Measurements from ENCODE around the gene ABTB1. TPM values are rescaled to one million over a fixed set of nuclear protein-coding genes. Genes with fewer than 3 reads are reported as not detected.

The ABTB1 gene
- total RNA-seq, 1 donor from 2014 or later: 7.2 TPM

- Mint-ChIP-seq H3K27me3 (ENCODE audit: low read depth) (no peaks in the 10 kb centered on the region), H3K27ac (ENCODE audit: unreplicated experiment) (no peak overlapping the region), H3K4me1 (peaks cover 24% of the 10 kb centered on the region), H3K9me3 (peaks cover 6% of the 10 kb centered on the region), H3K36me3 (ENCODE audit: low read depth) (peaks cover 9% of the 10 kb centered on the region), H3K4me3 (no peak overlapping the region)
- no peak for DNase-seq (ENCODE audit: low read depth, low spot score)
- TF ChIP-seq, protein P1, sequence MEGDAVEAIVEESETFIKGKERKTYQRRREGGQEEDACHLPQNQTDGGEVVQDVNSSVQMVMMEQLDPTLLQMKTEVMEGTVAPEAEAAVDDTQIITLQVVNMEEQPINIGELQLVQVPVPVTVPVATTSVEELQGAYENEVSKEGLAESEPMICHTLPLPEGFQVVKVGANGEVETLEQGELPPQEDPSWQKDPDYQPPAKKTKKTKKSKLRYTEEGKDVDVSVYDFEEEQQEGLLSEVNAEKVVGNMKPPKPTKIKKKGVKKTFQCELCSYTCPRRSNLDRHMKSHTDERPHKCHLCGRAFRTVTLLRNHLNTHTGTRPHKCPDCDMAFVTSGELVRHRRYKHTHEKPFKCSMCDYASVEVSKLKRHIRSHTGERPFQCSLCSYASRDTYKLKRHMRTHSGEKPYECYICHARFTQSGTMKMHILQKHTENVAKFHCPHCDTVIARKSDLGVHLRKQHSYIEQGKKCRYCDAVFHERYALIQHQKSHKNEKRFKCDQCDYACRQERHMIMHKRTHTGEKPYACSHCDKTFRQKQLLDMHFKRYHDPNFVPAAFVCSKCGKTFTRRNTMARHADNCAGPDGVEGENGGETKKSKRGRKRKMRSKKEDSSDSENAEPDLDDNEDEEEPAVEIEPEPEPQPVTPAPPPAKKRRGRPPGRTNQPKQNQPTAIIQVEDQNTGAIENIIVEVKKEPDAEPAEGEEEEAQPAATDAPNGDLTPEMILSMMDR (conservative IDR thresholded peaks at IDR 0.05): no peak
These were observed 55.8 kb downstream of the ABTB1 start for GRCh38 chr3:127728417-127729015.

GRCh38 chr3:127729556-127730056, 56.9 kb downstream of the ABTB1 start:
- H3K9me3 Mint-ChIP-seq: peaks cover 6% of the 10 kb centered on the region

DNA sequence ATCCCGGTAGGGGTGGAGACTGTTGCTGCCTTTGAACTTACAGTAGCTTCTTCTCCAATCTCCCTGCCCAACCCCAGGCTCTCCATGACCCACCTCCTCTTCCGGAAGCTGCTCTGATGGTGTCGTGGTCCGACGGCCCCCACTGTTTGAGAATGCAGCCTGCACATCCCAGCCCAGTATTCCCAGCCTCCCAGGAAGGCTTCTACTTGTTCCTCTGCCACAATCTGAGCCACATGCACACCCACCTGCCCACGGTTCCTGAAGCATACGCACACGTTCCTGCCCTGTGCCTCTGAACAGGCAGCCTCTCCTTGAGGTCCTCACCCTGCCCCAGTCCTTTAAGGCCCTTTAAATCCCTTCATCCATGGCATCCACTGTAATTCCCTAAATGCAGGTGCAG, 57.4 kb downstream of the ABTB1 start:
- no peak overlapping the region for H3K27ac Mint-ChIP-seq (ENCODE audit: unreplicated experiment)
- TF ChIP-seq, protein P1 (conservative IDR thresholded peaks at IDR 0.05): no peak
- peaks cover 5% of the 10 kb centered on the region for H3K27me3 Mint-ChIP-seq (ENCODE audit: low read depth)
- no peak for DNase-seq (ENCODE audit: low read depth, low spot score)
- H3K9me3 Mint-ChIP-seq: peaks cover 4% of the 10 kb centered on the region
- peaks cover 32% of the 10 kb centered on the region for H3K4me1 Mint-ChIP-seq
- H3K36me3 Mint-ChIP-seq (ENCODE audit: low read depth): peaks cover 3% of the 10 kb centered on the region
- no peak overlapping the region for H3K4me3 Mint-ChIP-seq

More at GRCh38 chr3:127729556-127730056, 56.9 kb downstream of the ABTB1 start:
- Mint-ChIP-seq H3K4me3 (no peak overlapping the region), H3K4me1 (peaks cover 27% of the 10 kb centered on the region), H3K36me3 (ENCODE audit: low read depth) (peaks cover 7% of the 10 kb centered on the region), H3K27me3 (ENCODE audit: low read depth) (peaks cover 2% of the 10 kb centered on the region), H3K27ac (ENCODE audit: unreplicated experiment) (no peak overlapping the region)
- no peak for DNase-seq (ENCODE audit: low read depth, low spot score)
- TF ChIP-seq, protein P1 (conservative IDR thresholded peaks at IDR 0.05): no peak

Other genes with a start within 250 kb of the ABTB1 start
- 27.2 and 27.4 TPM in 2 replicates for gene TPRA1, start 82.2 kb upstream of the ABTB1 start, total RNA-seq
- 223 and 228 TPM in 2 replicates for gene MCM2, start 74.5 kb upstream of the ABTB1 start, total RNA-seq
- 70.8 and 74.0 TPM in 2 replicates for gene PODXL2, start 43.8 kb upstream of the ABTB1 start, total RNA-seq
- 11.3 and 13.3 TPM in 2 replicates for gene MGLL, start 149.6 kb downstream of the ABTB1 start, total RNA-seq
- gene KBTBD12, start 242.3 kb downstream of the ABTB1 start, total RNA-seq: not detected in 2 replicates